Measurements from ENCODE around the gene NFILZ. TPM values are rescaled to one million over a fixed set of nuclear protein-coding genes. Genes with fewer than 3 reads are reported as not detected.

NFILZ gene
- total RNA-seq, 1 experiment from 2014 or later, result not detected

GRCh38 chr19:8641908-8642547 lies 11.6 kb downstream of the NFILZ start:
- peak; percentile 70 for DNase-seq (ENCODE audit: low spot score)

GRCh38 chr19:8642561-8642960 lies 12.1 kb downstream of the NFILZ start:
- no peak for DNase-seq (ENCODE audit: low spot score)

GRCh38 chr19:8643860-8644653 lies 13.6 kb downstream of the NFILZ start:
- DNase-seq (ENCODE audit: low spot score), result no peak

- no peak for DNase-seq (ENCODE audit: low spot score)
Observed at GRCh38 chr19:8648240-8648639, 17.8 kb downstream of the NFILZ start.

GRCh38 chr19:8654591-8655339 lies 24.3 kb downstream of the NFILZ start:
- DNase-seq (ENCODE audit: low spot score), result peak; percentile 27

GRCh38 chr19:8655340-8655709 lies 24.9 kb downstream of the NFILZ start:
- no peak for DNase-seq (ENCODE audit: low spot score)

GRCh38 chr19:8657869-8658268 lies 27.4 kb downstream of the NFILZ start:
- no peak for DNase-seq (ENCODE audit: low spot score)

- no peak for DNase-seq (ENCODE audit: low spot score)
Observed at GRCh38 chr19:8659905-8660304, 29.5 kb downstream of the NFILZ start.

GRCh38 chr19:8662263-8662662 lies 31.8 kb downstream of the NFILZ start:
- no peak for DNase-seq (ENCODE audit: low spot score)

GRCh38 chr19:8663920-8664670 lies 33.7 kb downstream of the NFILZ start:
- no peak for DNase-seq (ENCODE audit: low spot score)

- no peak for DNase-seq (ENCODE audit: low spot score)
Observed at GRCh38 chr19:8664671-8665057, 34.2 kb downstream of the NFILZ start.

GRCh38 chr19:8665468-8666213 lies 35.2 kb downstream of the NFILZ start:
- no peak for DNase-seq (ENCODE audit: low spot score)

- no peak for DNase-seq (ENCODE audit: low spot score)
Observed at GRCh38 chr19:8666814-8667405, 36.5 kb downstream of the NFILZ start.

- DNase-seq (ENCODE audit: low spot score), result no peak
Observed at GRCh38 chr19:8673276-8673891, 43.0 kb downstream of the NFILZ start.

- no peak for DNase-seq (ENCODE audit: low spot score)
Observed at GRCh38 chr19:8675066-8675465, 44.6 kb downstream of the NFILZ start.

GRCh38 chr19:8678244-8678807 lies 47.9 kb downstream of the NFILZ start:
- no peak for DNase-seq (ENCODE audit: low spot score)
